Measurements from ENCODE around the gene MYO5C. TPM values are rescaled to one million over a fixed set of nuclear protein-coding genes. Genes with fewer than 3 reads are reported as not detected.

Gene MYO5C
- total RNA-seq, 2 donors from 2014 or later, result 3.0 to 18.4 TPM

- Histone ChIP-seq H3K27me3 (replicated peaks; ENCODE audit: insufficient read depth) (no peaks in the 10 kb centered on the region), H3K4me3 (no peak overlapping the region), H3K36me3 (no peaks in the 10 kb centered on the region), H3K27ac (no peak overlapping the region), H3K9me3 (no peaks in the 10 kb centered on the region), H3K4me1 (ENCODE audit: control insufficient read depth in 1 of 2, low read depth in 2 of 2) (no peaks in the 10 kb centered on the region)
- TF ChIP-seq, protein P1, sequence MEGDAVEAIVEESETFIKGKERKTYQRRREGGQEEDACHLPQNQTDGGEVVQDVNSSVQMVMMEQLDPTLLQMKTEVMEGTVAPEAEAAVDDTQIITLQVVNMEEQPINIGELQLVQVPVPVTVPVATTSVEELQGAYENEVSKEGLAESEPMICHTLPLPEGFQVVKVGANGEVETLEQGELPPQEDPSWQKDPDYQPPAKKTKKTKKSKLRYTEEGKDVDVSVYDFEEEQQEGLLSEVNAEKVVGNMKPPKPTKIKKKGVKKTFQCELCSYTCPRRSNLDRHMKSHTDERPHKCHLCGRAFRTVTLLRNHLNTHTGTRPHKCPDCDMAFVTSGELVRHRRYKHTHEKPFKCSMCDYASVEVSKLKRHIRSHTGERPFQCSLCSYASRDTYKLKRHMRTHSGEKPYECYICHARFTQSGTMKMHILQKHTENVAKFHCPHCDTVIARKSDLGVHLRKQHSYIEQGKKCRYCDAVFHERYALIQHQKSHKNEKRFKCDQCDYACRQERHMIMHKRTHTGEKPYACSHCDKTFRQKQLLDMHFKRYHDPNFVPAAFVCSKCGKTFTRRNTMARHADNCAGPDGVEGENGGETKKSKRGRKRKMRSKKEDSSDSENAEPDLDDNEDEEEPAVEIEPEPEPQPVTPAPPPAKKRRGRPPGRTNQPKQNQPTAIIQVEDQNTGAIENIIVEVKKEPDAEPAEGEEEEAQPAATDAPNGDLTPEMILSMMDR (IDR thresholded peaks at IDR 0.05), result no peak
- DNase-seq (ENCODE audit: low spot score), result no peak
- no peak for ATAC-seq (ENCODE audit: insufficient number of reproducible peaks, low FRiP score, low read depth)
Measured at GRCh38 chr15:52221730-52222129, 73.9 kb downstream of the MYO5C start.

DNA sequence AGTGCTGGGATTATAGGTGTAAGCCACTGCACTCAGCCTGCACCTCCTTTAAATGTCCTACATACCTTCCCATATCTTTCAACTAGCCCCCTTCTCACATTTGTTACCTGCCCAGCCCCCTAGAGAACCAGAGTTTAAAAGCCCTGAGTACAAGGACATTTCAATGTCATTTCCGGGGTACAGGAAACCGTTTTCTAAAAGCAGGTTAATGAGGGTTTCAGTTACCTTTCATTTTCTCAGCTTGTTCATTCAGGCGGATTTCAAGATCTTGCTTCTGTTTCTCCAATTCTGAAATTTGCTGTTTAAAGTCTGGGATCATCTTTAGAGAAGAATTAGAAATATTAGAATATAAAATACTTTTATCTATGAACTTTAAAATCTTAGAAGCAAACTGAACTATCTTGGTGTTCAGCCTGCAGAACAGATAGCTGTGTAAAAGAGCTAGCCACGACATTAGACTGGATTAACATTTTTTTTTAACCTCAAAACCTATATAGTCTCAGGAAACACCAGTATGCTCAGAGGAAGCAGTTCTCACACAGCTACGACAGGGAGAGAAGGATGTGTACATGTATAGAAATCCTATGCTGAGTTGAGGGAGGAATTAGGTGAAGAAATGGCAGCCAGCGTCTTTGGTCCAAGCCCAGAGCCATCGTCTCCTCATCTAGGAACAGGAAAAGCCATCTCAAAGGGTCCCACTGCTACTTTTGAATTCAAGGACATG lies 74.5 kb downstream of the MYO5C start:
- TF ChIP-seq, protein P1 (IDR thresholded peaks at IDR 0.05), result no peak
- DNase-seq (ENCODE audit: low spot score) (no peak), ATAC-seq (ENCODE audit: insufficient number of reproducible peaks, low FRiP score, low read depth) (no peak)
- no peak overlapping the region for H3K27ac ChIP-seq
- no peaks in the 10 kb centered on the region for H3K27me3 ChIP-seq (replicated peaks; ENCODE audit: insufficient read depth)
- no peaks in the 10 kb centered on the region for H3K9me3 ChIP-seq
- H3K4me1 ChIP-seq (ENCODE audit: control insufficient read depth in 1 of 2, low read depth in 2 of 2), result no peaks in the 10 kb centered on the region
- no peaks in the 10 kb centered on the region for H3K36me3 ChIP-seq
- no peak overlapping the region for H3K4me3 ChIP-seq

DNA sequence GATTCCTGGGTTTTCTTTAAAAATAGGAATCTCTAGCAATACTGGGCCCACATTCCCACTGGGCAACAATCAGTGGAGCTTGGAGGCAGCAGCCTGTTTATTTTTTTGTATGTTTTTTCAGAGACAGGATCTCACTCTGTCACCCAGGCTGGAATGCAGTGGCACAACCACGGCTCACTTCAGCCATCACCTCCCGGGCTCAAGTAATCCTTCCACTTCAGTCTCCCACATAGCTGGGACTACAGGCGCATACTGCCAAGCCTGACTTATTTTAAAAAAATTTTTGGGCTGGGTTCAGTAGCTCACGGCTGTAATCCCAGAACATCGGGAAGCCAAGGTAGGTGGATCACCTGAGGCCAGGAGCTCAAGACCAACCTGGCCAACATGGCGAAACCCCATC lies 75.4 kb downstream of the MYO5C start:
- DNase-seq (ENCODE audit: low spot score) (no peak), ATAC-seq (ENCODE audit: insufficient number of reproducible peaks, low FRiP score, low read depth) (no peak)
- TF ChIP-seq, protein P1 (IDR thresholded peaks at IDR 0.05), result no peak
- Histone ChIP-seq H3K4me1 (ENCODE audit: control insufficient read depth in 1 of 2, low read depth in 2 of 2) (no peaks in the 10 kb centered on the region), H3K27ac (no peak overlapping the region), H3K4me3 (no peak overlapping the region), H3K9me3 (no peaks in the 10 kb centered on the region), H3K27me3 (replicated peaks; ENCODE audit: insufficient read depth) (no peaks in the 10 kb centered on the region), H3K36me3 (no peaks in the 10 kb centered on the region)

- ATAC-seq (ENCODE audit: insufficient number of reproducible peaks, low FRiP score, low read depth) (no peak), DNase-seq (ENCODE audit: low spot score) (no peak)
- TF ChIP-seq, protein P1 (IDR thresholded peaks at IDR 0.05), result no peak
- no peak overlapping the region for H3K4me3 ChIP-seq
- no peaks in the 10 kb centered on the region for H3K9me3 ChIP-seq
- H3K4me1 ChIP-seq (ENCODE audit: control insufficient read depth in 1 of 2, low read depth in 2 of 2), result no peaks in the 10 kb centered on the region
- no peaks in the 10 kb centered on the region for H3K27me3 ChIP-seq (replicated peaks; ENCODE audit: insufficient read depth)
- H3K36me3 ChIP-seq, result no peaks in the 10 kb centered on the region
- no peak overlapping the region for H3K27ac ChIP-seq
Measured at GRCh38 chr15:52218816-52219215, 76.8 kb downstream of the MYO5C start.

GRCh38 chr15:52218371-52218770 lies 77.2 kb downstream of the MYO5C start:
- TF ChIP-seq, protein P1 (IDR thresholded peaks at IDR 0.05), result no peak
- DNase-seq (ENCODE audit: low spot score) (no peak), ATAC-seq (ENCODE audit: insufficient number of reproducible peaks, low FRiP score, low read depth) (no peak)

More at GRCh38 chr15:52218371-52218770, 77.2 kb downstream of the MYO5C start:
- H3K27ac ChIP-seq, result no peak overlapping the region
- no peaks in the 10 kb centered on the region for H3K27me3 ChIP-seq (replicated peaks; ENCODE audit: insufficient read depth)
- H3K4me1 ChIP-seq (ENCODE audit: control insufficient read depth in 1 of 2, low read depth in 2 of 2), result no peaks in the 10 kb centered on the region
- H3K9me3 ChIP-seq, result no peaks in the 10 kb centered on the region
- no peak overlapping the region for H3K4me3 ChIP-seq
- H3K36me3 ChIP-seq, result no peaks in the 10 kb centered on the region

Measured in thoracic aorta (tissue), 2 donors.